ENCODE results near the gene TUSC2. TPM values are rescaled to one million over a fixed set of nuclear protein-coding genes. Genes with fewer than 3 reads are reported as not detected.

Gene TUSC2, protein sequence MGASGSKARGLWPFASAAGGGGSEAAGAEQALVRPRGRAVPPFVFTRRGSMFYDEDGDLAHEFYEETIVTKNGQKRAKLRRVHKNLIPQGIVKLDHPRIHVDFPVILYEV
- total RNA-seq = 10 to 100 TPM; 12.8 to 21.7 (median 17.4) TPM

GRCh38 chr3:50327943-50328691, at the start of gene TUSC2:
TSS of gene TUSC2 (minus strand) at chr3:50328223. CDS start at chr3:50328099, 124 bp downstream.
- peaks cover 56% of the 10 kb centered on the region for H3K4me1 ChIP-seq
- H3K4me3 ChIP-seq = peak within 1 kb of the TSS; percentile 79
- H3K27me3 ChIP-seq = no peaks in the 10 kb centered on the region
- WGBS = 2% methylated on average over 36 of the region's 55 CpGs
- peak; percentile 99 to 100 for DNase-seq (ENCODE audit: low spot score in 2 of 2)
- peaks cover 45% of the 10 kb centered on the region for H3K36me3 ChIP-seq
- TF ChIP-seq POLR2AphosphoS5 (IDR thresholded peaks at IDR 0.05) = peak in 2 of 3 donors; percentile 2 to 88
- TF ChIP-seq, protein P1, sequence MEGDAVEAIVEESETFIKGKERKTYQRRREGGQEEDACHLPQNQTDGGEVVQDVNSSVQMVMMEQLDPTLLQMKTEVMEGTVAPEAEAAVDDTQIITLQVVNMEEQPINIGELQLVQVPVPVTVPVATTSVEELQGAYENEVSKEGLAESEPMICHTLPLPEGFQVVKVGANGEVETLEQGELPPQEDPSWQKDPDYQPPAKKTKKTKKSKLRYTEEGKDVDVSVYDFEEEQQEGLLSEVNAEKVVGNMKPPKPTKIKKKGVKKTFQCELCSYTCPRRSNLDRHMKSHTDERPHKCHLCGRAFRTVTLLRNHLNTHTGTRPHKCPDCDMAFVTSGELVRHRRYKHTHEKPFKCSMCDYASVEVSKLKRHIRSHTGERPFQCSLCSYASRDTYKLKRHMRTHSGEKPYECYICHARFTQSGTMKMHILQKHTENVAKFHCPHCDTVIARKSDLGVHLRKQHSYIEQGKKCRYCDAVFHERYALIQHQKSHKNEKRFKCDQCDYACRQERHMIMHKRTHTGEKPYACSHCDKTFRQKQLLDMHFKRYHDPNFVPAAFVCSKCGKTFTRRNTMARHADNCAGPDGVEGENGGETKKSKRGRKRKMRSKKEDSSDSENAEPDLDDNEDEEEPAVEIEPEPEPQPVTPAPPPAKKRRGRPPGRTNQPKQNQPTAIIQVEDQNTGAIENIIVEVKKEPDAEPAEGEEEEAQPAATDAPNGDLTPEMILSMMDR (IDR thresholded peaks at IDR 0.05) = no peak
- peak in 1 of 2 donors; percentile 63 for TF ChIP-seq POLR2A (IDR thresholded peaks at IDR 0.05)
- H3K9me3 ChIP-seq = no peaks in the 10 kb centered on the region
- peak within 1 kb of the TSS; percentile 76 for H3K27ac ChIP-seq

- Histone ChIP-seq H3K27me3 (peaks cover 4% of the 10 kb centered on the region), H3K9me3 (no peaks in the 10 kb centered on the region), H3K4me1 (peaks cover 8% of the 10 kb centered on the region), H3K27ac (no peak overlapping the region), H3K4me3 (no peak overlapping the region), H3K36me3 (no peaks in the 10 kb centered on the region)
- no peak for DNase-seq (ENCODE audit: low spot score in 2 of 2)
- TF ChIP-seq EP300 (IDR thresholded peaks at IDR 0.05) (no peak), POLR2AphosphoS5 (IDR thresholded peaks at IDR 0.05) (no peak), POLR2A (IDR thresholded peaks at IDR 0.05) (no peak)
- TF ChIP-seq, protein P1 (IDR thresholded peaks at IDR 0.05) = no peak
- 75% methylated on average over 5 of the region's 7 CpGs for WGBS
Measured at GRCh38 chr3:50375258-50375931, 47.4 kb upstream of the TUSC2 start.

GRCh38 chr3:50374363-50375257, 46.6 kb upstream of the TUSC2 start:
- no peak overlapping the region for H3K4me3 ChIP-seq
- peaks cover 4% of the 10 kb centered on the region for H3K27me3 ChIP-seq
- DNase-seq (ENCODE audit: low spot score in 2 of 2) = no peak
- peaks cover 8% of the 10 kb centered on the region for H3K4me1 ChIP-seq
- H3K27ac ChIP-seq = no peak overlapping the region
- no peaks in the 10 kb centered on the region for H3K36me3 ChIP-seq
- TF ChIP-seq POLR2AphosphoS5 (IDR thresholded peaks at IDR 0.05) (no peak), POLR2A (IDR thresholded peaks at IDR 0.05) (no peak), EP300 (IDR thresholded peaks at IDR 0.05) (no peak)
- TF ChIP-seq, protein P1 (IDR thresholded peaks at IDR 0.05) = no peak
- no peaks in the 10 kb centered on the region for H3K9me3 ChIP-seq
- 79% methylated on average over 17 of the region's 22 CpGs for WGBS

DNA sequence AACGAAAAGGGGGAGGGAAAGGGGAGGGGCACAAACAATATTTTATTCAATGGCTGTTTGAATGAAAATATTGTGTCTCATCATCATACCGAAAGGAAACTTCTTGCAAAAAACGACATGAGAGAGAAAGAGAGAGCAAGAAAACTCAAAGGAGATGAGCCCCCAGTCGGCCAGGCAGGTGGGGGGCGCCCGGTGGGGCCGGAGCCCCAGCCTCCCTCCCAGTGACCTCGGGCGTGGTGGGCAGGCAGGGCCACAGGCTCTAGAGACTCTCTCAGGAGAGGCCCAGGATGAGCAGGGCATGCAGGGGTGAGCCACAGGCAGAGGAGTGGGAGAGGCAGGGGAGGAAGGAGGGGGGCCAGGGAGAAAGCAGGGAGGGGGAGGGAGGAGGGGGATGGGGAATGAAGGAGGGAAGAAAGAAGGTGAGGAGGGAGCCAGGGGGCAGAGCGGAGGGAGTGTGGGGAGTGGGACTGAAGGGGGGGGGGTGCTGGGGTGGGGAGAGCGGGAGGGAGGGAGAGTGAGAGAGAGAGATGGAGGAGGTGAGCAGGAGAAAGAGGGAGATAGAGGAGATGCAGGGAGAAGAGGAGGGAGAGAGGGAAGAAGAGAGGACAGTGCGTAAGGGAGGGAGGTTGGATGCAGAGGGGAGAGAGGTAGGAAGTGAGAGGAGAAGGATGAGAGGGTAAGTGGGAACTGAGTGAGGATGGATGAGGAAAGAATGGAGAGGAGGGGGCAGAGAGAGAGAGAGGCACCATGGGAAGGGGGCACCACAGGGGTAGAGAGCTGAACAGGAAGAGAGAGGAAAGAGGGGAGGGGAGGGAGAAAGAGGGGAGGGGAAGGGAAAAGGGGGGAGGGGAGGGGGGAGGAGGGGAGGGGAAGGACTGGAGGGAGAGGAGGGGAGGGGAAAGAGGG, 45.4 kb upstream of the TUSC2 start:
- Histone ChIP-seq H3K27ac (no peak overlapping the region), H3K27me3 (peaks cover 4% of the 10 kb centered on the region), H3K36me3 (no peaks in the 10 kb centered on the region), H3K4me3 (no peak overlapping the region), H3K9me3 (no peaks in the 10 kb centered on the region), H3K4me1 (peaks cover 8% of the 10 kb centered on the region)
- TF ChIP-seq POLR2A (IDR thresholded peaks at IDR 0.05) (no peak), EP300 (IDR thresholded peaks at IDR 0.05) (no peak), POLR2AphosphoS5 (IDR thresholded peaks at IDR 0.05) (no peak)
- TF ChIP-seq, protein P1 (IDR thresholded peaks at IDR 0.05) = no peak
- 70% methylated on average over 12 of the region's 12 CpGs for WGBS
- DNase-seq (ENCODE audit: low spot score in 2 of 2) = no peak
